ENCODE measurements around the gene SLC2A3.
"Not testable (repeated sequence)": the region's sequence is repeated elsewhere in the genome, so short reads cannot be mapped to it uniquely, and the experiment has no call there.

Gene SLC2A3

GRCh38 chr12:7935590-7936581 is at the start of gene SLC2A3:
Gene SLC2A3 (minus strand): TSS chr12:7936187. CDS start chr12:7936034, 153 bp downstream.
- DNase-seq, result peak; percentile 95

DNA sequence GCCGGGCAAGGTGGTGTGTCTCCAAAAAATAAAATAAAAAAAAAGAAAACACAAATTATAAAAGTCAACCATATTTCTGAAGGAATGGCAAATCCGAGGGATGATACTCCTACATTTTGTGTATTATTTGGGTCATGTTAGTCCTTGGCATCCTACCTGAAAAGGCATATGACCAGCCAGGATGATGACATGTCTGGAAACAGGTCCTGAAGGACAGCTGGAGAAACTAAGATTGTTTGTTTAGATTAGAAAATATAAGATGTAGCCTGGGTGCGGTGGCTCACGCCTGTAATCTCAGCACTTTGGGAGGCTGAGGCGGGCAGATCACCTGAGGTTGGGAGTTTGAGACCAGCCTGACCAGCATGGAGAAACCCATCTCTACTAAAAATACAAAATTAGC is 48.9 kb upstream of the SLC2A3 start:
- DNase-seq, result no peak

DNA sequence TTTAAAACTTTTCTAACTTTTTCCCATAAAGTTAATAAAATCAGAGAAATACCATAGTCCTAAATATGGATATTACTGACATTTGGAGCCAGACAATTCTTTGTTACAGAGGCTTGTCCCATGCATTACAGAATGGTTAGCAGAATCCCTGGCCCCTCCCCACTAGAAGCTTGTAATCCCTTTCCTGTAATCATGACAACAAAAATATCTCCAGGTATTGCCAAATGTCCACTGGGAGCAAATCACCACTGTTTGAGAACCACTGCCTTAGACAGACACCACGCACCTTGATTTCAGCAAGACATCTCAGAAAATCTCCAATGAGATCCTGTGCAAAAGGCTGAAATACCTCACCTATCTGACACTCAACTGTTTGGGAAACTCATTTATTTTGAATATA is 47.5 kb upstream of the SLC2A3 start:
- DNase-seq, result not testable (repeated sequence)

DNA sequence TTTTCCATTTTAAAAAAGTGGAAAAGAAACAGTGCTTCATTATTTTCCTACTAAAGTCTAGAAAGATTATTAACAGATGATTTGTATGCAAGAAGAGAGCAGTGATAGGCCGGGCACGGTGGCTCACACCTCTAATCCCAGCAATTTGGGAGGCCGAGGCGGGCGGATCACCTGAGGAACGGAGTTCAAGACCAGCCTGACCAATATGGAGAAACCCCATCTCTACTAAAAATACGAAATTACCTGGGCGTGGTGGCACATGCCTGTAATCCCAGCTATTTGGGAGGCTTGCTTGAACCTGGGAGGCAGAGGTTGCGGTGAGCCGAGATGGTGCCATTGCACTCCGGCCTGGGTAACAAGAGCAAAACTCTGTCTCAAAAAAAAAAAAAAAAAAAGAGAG is 47.0 kb upstream of the SLC2A3 start:
- not testable (repeated sequence) for DNase-seq

- DNase-seq, result not testable (repeated sequence)
These were observed 46.3 kb upstream of the SLC2A3 start for GRCh38 chr12:7982332-7982735.

DNA sequence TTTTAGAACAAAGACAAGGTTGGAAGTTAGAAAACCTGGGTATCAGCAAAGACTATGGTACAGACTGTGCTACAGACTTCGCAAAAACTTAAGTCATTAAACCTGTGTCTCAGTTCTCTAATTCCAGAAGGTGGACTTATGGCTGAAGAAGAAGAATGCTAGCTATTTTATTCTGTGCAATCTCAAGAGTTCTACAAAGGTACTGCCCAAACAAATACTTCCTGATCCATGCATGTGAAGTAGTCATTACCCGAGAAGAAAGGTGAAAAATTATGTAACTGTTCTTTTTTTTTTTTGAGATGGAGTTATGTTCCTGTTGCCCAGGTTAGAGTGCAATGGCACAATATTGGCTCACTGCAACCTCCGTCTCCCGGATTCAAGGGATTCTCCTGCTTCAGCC is 45.5 kb upstream of the SLC2A3 start:
- no peak for DNase-seq

- DNase-seq, result not testable (repeated sequence)
These were observed 41.6 kb upstream of the SLC2A3 start for GRCh38 chr12:7977351-7978124.

- no peak for DNase-seq
These were observed 37.5 kb upstream of the SLC2A3 start for GRCh38 chr12:7973457-7973825.

- DNase-seq, result no peak
These were observed 36.9 kb upstream of the SLC2A3 start for GRCh38 chr12:7972734-7973456.

GRCh38 chr12:7972269-7972668 is 36.3 kb upstream of the SLC2A3 start:
- not testable (repeated sequence) for DNase-seq

GRCh38 chr12:7971765-7972164 is 35.8 kb upstream of the SLC2A3 start:
- not testable (repeated sequence) for DNase-seq

DNA sequence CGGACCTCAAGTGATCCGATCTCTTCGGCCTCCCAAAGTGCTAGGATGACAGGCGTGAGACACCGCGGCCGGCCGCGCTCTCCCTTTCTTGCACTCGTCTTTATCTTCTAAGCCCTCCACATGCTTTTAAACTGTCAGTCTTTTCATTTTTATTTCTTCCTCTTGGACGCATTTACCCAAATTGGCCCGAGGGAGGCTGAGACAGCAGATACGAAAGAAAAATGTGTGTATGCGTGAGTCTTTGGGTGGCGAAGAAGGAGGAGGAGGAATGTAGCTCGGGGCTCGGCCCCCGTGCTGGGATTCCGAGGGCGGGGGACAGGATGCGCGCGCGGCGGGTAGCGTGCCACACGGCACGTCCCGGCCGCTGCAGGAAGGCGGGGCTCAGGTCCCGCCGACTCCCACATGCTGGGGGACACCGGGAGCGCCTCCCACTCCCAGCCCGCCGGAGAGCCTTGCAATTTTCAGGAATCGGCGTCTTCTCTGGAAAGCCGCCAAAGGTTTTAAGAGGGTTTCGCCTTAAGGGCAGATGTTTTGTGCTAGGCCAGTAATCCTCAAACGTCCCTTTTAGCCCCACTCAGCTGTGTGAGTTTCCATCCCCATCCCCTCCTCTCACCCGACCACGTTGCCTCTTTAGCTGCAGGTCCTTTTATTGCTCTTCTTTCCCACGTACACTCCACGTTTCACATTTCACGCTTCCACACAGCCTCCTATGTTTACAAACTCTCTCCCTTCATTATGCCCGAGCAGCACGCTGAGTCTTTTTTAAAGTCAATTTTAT is 34.7 kb upstream of the SLC2A3 start:
- DNase-seq, result peak; percentile 94

- DNase-seq, result no peak
These were observed 30.6 kb upstream of the SLC2A3 start for GRCh38 chr12:7966563-7966962.

DNA sequence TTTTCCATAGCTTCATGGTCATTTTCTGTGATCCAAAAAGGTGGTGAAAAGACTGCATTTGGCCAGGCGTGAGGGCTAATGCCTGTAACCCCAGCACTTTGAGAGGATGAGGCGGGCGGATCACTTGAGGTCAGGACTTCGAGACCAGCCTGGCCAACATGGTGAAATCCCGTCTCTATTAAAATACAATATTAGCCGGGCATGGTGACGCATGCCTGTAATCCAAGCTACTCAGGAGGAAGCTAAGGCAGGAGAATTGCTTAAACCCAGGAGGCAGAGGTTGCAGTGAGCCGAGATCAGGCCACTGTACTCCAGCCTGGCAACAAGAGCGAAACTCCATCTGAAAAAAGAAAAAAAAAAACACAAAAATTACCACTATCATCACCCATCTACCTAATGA is 28.7 kb upstream of the SLC2A3 start:
- not testable (repeated sequence) for DNase-seq

- DNase-seq, result no peak
These were observed 25.6 kb upstream of the SLC2A3 start for GRCh38 chr12:7961395-7962178.

DNA sequence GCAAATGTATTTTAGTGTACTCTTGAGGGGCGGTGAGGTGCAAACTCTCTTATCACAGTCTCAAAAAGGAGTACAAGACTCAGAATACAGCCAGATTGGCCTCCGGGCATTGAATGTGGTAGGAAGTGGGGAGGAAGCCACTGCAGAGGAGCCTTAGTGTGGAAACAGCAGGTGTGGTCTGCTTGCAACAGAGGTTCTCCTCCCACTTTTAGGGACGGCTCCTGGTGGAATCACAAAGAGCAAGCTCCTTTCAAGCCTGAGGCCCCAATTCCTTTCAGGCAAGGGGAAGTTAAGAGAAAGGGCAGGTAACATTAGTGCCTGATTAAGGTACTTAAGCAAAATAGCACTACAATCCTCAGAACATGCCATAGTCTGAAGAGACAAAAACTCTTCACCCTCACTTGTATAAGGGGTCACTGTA is 23.7 kb upstream of the SLC2A3 start:
- peak; percentile 83 for DNase-seq

- DNase-seq, result no peak
These were observed 23.3 kb upstream of the SLC2A3 start for GRCh38 chr12:7959278-7959677.

DNA sequence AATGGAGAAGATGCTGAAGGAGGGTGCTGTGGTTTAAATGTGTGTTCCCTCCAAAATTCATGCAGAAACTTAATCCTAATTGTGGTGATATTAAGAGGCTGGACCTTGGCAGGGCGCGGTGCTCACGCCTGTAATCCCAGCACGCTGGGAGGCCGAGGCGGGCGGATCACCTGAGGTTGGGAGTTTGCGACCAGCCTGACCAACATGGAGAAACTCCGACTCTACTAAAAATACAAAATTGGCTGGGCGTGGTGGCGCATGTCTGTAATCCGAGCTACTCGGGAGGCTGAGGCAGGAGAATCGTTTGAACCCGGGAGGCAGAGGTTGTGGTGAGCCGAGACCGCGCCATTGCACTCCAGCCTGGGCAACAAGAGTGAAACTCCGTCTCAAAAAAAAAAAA is 18.9 kb upstream of the SLC2A3 start:
- DNase-seq, result not testable (repeated sequence)

GRCh38 chr12:7954418-7954817 is 18.4 kb upstream of the SLC2A3 start:
- DNase-seq, result not testable (repeated sequence)

- not testable (repeated sequence) for DNase-seq
These were observed 17.9 kb upstream of the SLC2A3 start for GRCh38 chr12:7953912-7954311.

DNA sequence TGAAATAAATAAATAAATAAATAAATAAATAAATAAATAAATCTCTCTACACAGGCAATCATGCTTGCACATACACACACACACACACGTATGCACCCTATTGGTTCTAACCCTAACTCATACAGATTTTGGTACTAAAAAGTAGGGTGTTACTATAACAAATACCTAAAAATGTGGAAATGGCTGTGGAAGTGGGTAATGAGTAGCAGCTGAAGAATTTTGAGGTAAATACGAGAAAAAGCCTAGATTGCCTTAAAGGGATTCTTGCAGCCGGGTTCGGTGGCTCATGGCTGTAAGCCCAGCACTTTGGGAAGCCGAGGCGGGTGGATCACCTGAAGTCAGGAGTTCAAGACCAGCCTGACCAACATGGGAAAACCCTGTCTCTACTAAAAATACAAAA is 15.7 kb upstream of the SLC2A3 start:
- no peak for DNase-seq

All from activated CD4-positive, alpha-beta T cell treated with anti-CD3 and anti-CD28 coated beads, Interleukin-10, Interleukin-2, amounts not matched to agents 100 ng/mL and 50 ng/mL, durations not matched to agents 16 hours and 8 hours (primary cell).